Endothelial cell of umbilical vein (primary cell): Measurements from ENCODE around the gene VAV3.

Experiments
- CTCF ChIP-seq, 2 donors: IDR thresholded peaks; 1 replicate in 1 of 2; 2 replicates in 1 of 2; pipeline ENCODE4 v1.5.1; 2011; ENCODE audit warnings: low read length in 2 of 2, mild to moderate bottlenecking in 2 of 2, moderate library complexity in 2 of 2, control low read depth in 1 of 2, inconsistent platforms in 1 of 2, low read depth in 1 of 2; ENCODE audit not compliant: insufficient read depth in 1 of 2; ENCODE audit errors: extremely low read depth in 1 of 2
- EZH2 ChIP-seq: IDR thresholded peaks from 2 replicates; pipeline ENCODE4 v1.6.1; 2012; ENCODE audit warnings: borderline replicate concordance, low read depth, mild to moderate bottlenecking, moderate library complexity, low read length, inconsistent platforms; ENCODE audit not compliant: severe bottlenecking

DNA sequence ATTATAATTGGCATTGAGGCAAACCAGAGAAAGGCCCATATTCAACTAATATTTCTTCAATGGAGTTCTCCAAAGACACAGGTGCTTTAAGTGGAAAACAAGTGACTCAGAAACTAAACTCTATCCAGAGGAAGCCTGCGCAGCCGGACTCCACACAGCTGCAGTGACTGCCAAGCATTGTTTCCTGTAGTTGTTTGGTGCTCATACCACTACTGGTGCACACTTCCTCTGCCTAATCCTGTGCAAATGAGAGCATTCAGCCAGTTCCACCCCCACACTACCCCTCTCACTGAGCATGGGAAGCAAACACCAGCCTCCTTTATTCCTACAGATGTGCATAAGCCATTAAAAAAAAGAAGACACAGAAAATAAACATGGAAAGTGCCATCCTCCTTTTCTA lies 102.9 kb downstream of the VAV3 start:
- TF ChIP-seq CTCF (IDR thresholded peaks at IDR 0.05; ENCODE audit: extremely low read depth in 1 of 2, insufficient read depth in 1 of 2, low read depth in 1 of 2, low read length in 2 of 2) (no peak), EZH2 (no peak)
